Lung (tissue), 13 donors: ENCODE results near the gene RC3H2. TPM values are rescaled to one million over a fixed set of nuclear protein-coding genes. Genes with fewer than 3 reads are reported as not detected.

Source experiments
- ATAC-seq: fragments of 200-7000 bp; cut with Tn5 transposase; one replicate; pipeline ENCODE4 v1.9.1; 2020; ENCODE audit warnings: moderate number of reproducible peaks; ENCODE audit not compliant: insufficient read depth, low FRiP score
- DNase-seq, 3 donors: peaks; one replicate each; pipeline ENCODE4 v3.0.0-alpha.2; 2013 to 2017
- H3K27ac ChIP-seq, 2 donors: one replicate each; pipeline ENCODE4 v1.5.1; 2013; ENCODE audit warnings: mild to moderate bottlenecking in 2 of 2, moderate library complexity in 2 of 2, control low read depth in 1 of 2, inconsistent platforms in 1 of 2, low read depth in 1 of 2, low read length in 1 of 2
- H3K27me3 ChIP-seq, 3 donors: one replicate each; pipeline ENCODE4 v1.5.1; 2013; ENCODE audit warnings: low read length in 2 of 3; ENCODE audit not compliant: control insufficient read depth in 3 of 3, insufficient read depth in 3 of 3
- H3K36me3 ChIP-seq, 4 donors: one replicate each; pipeline ENCODE4 v1.5.1; 2013; ENCODE audit warnings: low read length in 4 of 4, mild to moderate bottlenecking in 1 of 4, moderate library complexity in 1 of 4; ENCODE audit not compliant: control insufficient read depth in 4 of 4, insufficient read depth in 4 of 4
- H3K4me1 ChIP-seq, 5 donors: one replicate each; pipeline ENCODE4 v1.5.1; 2013; ENCODE audit warnings: low read length in 5 of 5, mild to moderate bottlenecking in 2 of 5, moderate library complexity in 1 of 5; ENCODE audit not compliant: control insufficient read depth in 5 of 5, insufficient read depth in 5 of 5
- H3K4me3 ChIP-seq: one replicate; pipeline ENCODE4 v1.5.1; 2013; ENCODE audit warnings: mild to moderate bottlenecking, control low read depth, moderate library complexity
- H3K9ac ChIP-seq, 2 donors: one replicate each; pipeline ENCODE4 v1.5.1; 2013; ENCODE audit warnings: low read length in 2 of 2, control low read depth in 1 of 2; ENCODE audit not compliant: insufficient read depth in 1 of 2
- H3K9me3 ChIP-seq, 4 donors: one replicate each; pipeline ENCODE4 v1.5.1; 2013; ENCODE audit warnings: low read length in 3 of 4, mild to moderate bottlenecking in 1 of 4, moderate library complexity in 1 of 4; ENCODE audit not compliant: control insufficient read depth in 4 of 4, insufficient read depth in 3 of 4
- CTCF ChIP-seq: IDR thresholded peaks from 2 replicates; pipeline ENCODE4 v1.5.1; 2012; ENCODE audit warnings: mild to moderate bottlenecking; ENCODE audit errors: control extremely low read depth, extremely low read depth
- WGBS, 2 donors: extraction: QIAGEN DNeasy Blood & Tissue Kit; methylation state at CpG; one replicate each; pipeline ENCODE4 v1.1.7; 2013; 5-methylcytosine and 5-hydroxymethylcytosine counted together
- polyA plus RNA-seq, 2 donors: library from polyadenylated mRNA; stranded (reverse); fragments of 200-250 nt; gene quantifications; one replicate each; pipeline ENCODE4 v1.2.1, GENCODE V29; 2013
- small RNA-seq: library from RNA; depleted of rRNA; stranded (forward); fragments of <200 nt; gene quantifications from one replicate; pipeline ENCODE3, GENCODE V24; 2014; ENCODE audit warnings: low replicate concordance
- total RNA-seq, 2 donors: library from RNA; depleted of rRNA in 1 of 2; stranded (reverse); fragments of >200 nt in 1 of 2; gene quantifications; one replicate each; pipeline ENCODE4 v1.2.1, GENCODE V29; 2014 to 2021
- donor health status: control.
- donor health status: control.
- donor health status: Bipolar disorder and iron deficiency.
- donor health status: healthy.
- donor health status: DM: yes; HTN: yes; CAD: no.

The RC3H2 gene
- total and polyA plus RNA-seq, 4 donors = 11.9 to 60.2 (median 25.4) TPM

- Histone ChIP-seq H3K27me3 (no peaks in the 10 kb centered on the region), H3K27ac (no peak overlapping the region), H3K36me3 (no peaks in the 10 kb centered on the region), H3K4me3 (no peak overlapping the region), H3K4me1 (peaks cover 0 to 6% (median 1%) of the 10 kb centered on the region in 5 donors), H3K9me3 (no peaks in the 10 kb centered on the region), H3K9ac (no peak overlapping the region)
- ATAC-seq (no peak), DNase-seq (no peak)
- no peak for TF ChIP-seq CTCF
- whole genome bisulfite sequencing, 2 donors = 91 to 92% methylated on average over 4 of the region's 4 CpGs
Measured at GRCh38 chr9:122806661-122807060, 98.5 kb downstream of the RC3H2 start.

GRCh38 chr9:122800066-122801060 lies 104.8 kb downstream of the RC3H2 start, which contains the start of gene OR1K1:
Gene OR1K1, plus strand, starts transcription at chr9:122800123. Its CDS starts 0 bp downstream, at chr9:122800123.
- no peaks in the 10 kb centered on the region for H3K27me3 ChIP-seq
- no peak for ATAC-seq
- no peak for TF ChIP-seq CTCF
- peaks cover 0 to 3% (median 0%) of the 10 kb centered on the region in 4 donors for H3K9me3 ChIP-seq
- no peaks in the 10 kb centered on the region for H3K4me1 ChIP-seq
- H3K4me3 ChIP-seq = no peak within 1 kb of the TSS
- H3K9ac ChIP-seq = no peak within 1 kb of the TSS
- H3K27ac ChIP-seq = no peak within 1 kb of the TSS
- no peak for DNase-seq
- H3K36me3 ChIP-seq = no peaks in the 10 kb centered on the region
- WGBS, 2 donors = 95 to 97% methylated on average over 30 of the region's 30 CpGs

DNA sequence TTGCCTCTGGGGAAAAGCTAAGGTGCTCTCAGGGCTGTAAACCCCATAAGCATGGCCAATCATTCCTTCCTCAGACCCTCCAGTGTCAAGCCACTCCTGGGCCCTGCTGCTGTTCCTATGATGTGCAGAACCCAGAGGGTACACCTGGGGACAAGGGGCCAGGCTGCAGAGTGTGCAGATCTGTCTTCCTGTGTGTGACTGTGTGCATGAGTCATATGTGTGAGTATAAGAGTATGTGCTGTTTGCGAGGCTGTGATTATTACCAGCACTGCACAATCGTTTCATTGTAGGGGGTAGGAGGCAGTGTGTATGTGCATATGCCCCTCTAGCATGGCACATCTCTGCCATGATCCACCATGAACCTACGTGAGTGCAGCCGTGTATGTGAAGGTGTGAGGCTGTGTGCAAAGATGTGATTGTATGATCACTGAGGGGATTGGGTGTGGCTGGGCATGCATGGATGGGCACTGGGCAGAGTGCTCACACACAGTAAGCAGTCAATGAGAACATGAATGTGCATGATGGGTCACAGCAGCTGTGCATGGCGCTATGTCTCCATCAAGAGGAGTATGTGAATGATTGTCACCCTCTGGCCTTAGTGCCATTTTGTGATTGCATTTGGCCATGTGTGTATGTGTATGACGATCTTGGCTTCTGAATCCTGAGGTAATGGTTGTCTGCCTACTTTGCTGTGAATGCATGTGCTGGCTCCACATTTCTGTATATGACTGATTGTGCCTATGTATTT lies 107.7 kb downstream of the RC3H2 start:
- peaks cover 0 to 3% (median 0%) of the 10 kb centered on the region in 4 donors for H3K9me3 ChIP-seq
- no peaks in the 10 kb centered on the region for H3K36me3 ChIP-seq
- H3K27me3 ChIP-seq = no peaks in the 10 kb centered on the region
- TF ChIP-seq CTCF = no peak
- no peak overlapping the region for H3K4me3 ChIP-seq
- ATAC-seq (no peak), DNase-seq (no peak)
- no peak overlapping the region for H3K9ac ChIP-seq
- H3K27ac ChIP-seq = no peak overlapping the region
- WGBS, 2 donors = 88 to 94% methylated on average over 6 of the region's 6 CpGs
- H3K4me1 ChIP-seq = no peaks in the 10 kb centered on the region

Small RNA genes within 50 kb of the gene (small RNA-seq; reads per million reads assigned to genes)
- not detected for gene RNY1P15
- 2,324 reads per million, percentile 100 among the genes with 10 or more reads in this experiment for gene SNORD90

Other genes starting within 250 kb of the RC3H2 start
- under 1 TPM; 0.26 to 0.28 TPM for gene OR1B1, start 247.7 kb downstream of the RC3H2 start, total RNA-seq
- not detected for gene OR1B1, start 247.7 kb downstream of the RC3H2 start, polyA plus RNA-seq
- gene OR1L1, start 243.6 kb downstream of the RC3H2 start, total RNA-seq = not detected
- gene OR1L1, start 243.6 kb downstream of the RC3H2 start, polyA plus RNA-seq = not detected
- gene OR1L3, start 230.2 kb downstream of the RC3H2 start, total RNA-seq = not detected
- not detected for gene OR1L3, start 230.2 kb downstream of the RC3H2 start, polyA plus RNA-seq
- gene OR1L4, start 181.4 kb downstream of the RC3H2 start, total RNA-seq = not detected
- not detected for gene OR1L4, start 181.4 kb downstream of the RC3H2 start, polyA plus RNA-seq
- gene OR1L6, start 163.1 kb downstream of the RC3H2 start, total RNA-seq = not detected
- gene OR1L6, start 163.1 kb downstream of the RC3H2 start, polyA plus RNA-seq = not detected
- not detected for gene OR5C1, start 116.4 kb downstream of the RC3H2 start, total RNA-seq
- gene OR5C1, start 116.4 kb downstream of the RC3H2 start, polyA plus RNA-seq = not detected
- not detected for gene OR1K1, start 105.2 kb downstream of the RC3H2 start, total RNA-seq
- gene OR1K1, start 105.2 kb downstream of the RC3H2 start, polyA plus RNA-seq = not detected
- gene PDCL, start 76.8 kb downstream of the RC3H2 start, total RNA-seq = 10 to 100 TPM; 19.6 to 30.2 TPM
- 10 to 100 TPM; 10.2 to 11.6 TPM for gene PDCL, start 76.8 kb downstream of the RC3H2 start, polyA plus RNA-seq
- 10 to 100 TPM in 1 of 2 donors, 1 to 10 TPM in 1; 8.0 to 16.6 TPM for gene ZBTB6, start 8.0 kb upstream of the RC3H2 start, total RNA-seq
- gene ZBTB6, start 8.0 kb upstream of the RC3H2 start, polyA plus RNA-seq = 1 to 10 TPM; 2.5 to 4.3 TPM
- gene ZBTB26, start 26.2 kb upstream of the RC3H2 start, total RNA-seq = 10 to 100 TPM in 1 of 2 donors, 1 to 10 TPM in 1; 4.0 to 15.0 TPM
- gene ZBTB26, start 26.2 kb upstream of the RC3H2 start, polyA plus RNA-seq = 1 to 10 TPM; 2.4 to 2.7 TPM
- 100 to 1,000 TPM in 1 of 2 donors, 10 to 100 TPM in 1; 55.0 to 103 TPM for gene RABGAP1, start 35.7 kb upstream of the RC3H2 start, total RNA-seq
- 10 to 100 TPM in 1 of 2 donors, 1 to 10 TPM in 1; 9.6 to 14.7 TPM for gene RABGAP1, start 35.7 kb upstream of the RC3H2 start, polyA plus RNA-seq
- 1 to 10 TPM; 3.7 to 6.1 TPM for gene GPR21, start 128.3 kb upstream of the RC3H2 start, total RNA-seq
- gene GPR21, start 128.3 kb upstream of the RC3H2 start, polyA plus RNA-seq = under 1 TPM in 1 of 2 donors, not detected in 1; 0.03 TPM